ENCODE results near the gene LMNTD1.
A peak's percentile ranks its signal among the peaks of the same experiment; 100 is the strongest.

The LMNTD1 gene

GRCh38 chr12:25518512-25518911 lies 34.6 kb downstream of the LMNTD1 start:
- peak; percentile 86 for ATAC-seq
- no peak for TF ChIP-seq SNAI2 (CRISPR knock-in tag; IDR thresholded peaks at IDR 0.05)
- no peak for TF ChIP-seq BACH2 (CRISPR knock-in tag; IDR thresholded peaks at IDR 0.05; ENCODE audit: borderline replicate concordance)
- no peak for TF ChIP-seq POU6F1 (CRISPR knock-in tag; IDR thresholded peaks at IDR 0.05; ENCODE audit: borderline replicate concordance, low read depth)
- TF ChIP-seq TSHZ2 (CRISPR knock-in tag; IDR thresholded peaks at IDR 0.05), result no peak
- TF ChIP-seq CSRNP3 (CRISPR knock-in tag; IDR thresholded peaks at IDR 0.05), result no peak
- no peak for TF ChIP-seq ZFP3 (CRISPR knock-in tag; IDR thresholded peaks at IDR 0.05)
- TF ChIP-seq ISL1 (CRISPR knock-in tag; IDR thresholded peaks at IDR 0.05), result no peak
- TF ChIP-seq ESRRG (CRISPR knock-in tag; IDR thresholded peaks at IDR 0.05), result no peak

GRCh38 chr12:25504744-25505143 lies 48.3 kb downstream of the LMNTD1 start:
- TF ChIP-seq GLIS3 (CRISPR knock-in tag; IDR thresholded peaks at IDR 0.05) (no peak), CREB5 (CRISPR knock-in tag; IDR thresholded peaks at IDR 0.05; ENCODE audit: low read depth) (no peak), ZC3H10 (CRISPR knock-in tag; IDR thresholded peaks at IDR 0.05) (no peak), CSDC2 (CRISPR knock-in tag; IDR thresholded peaks at IDR 0.05) (no peak), PPARA (CRISPR knock-in tag; IDR thresholded peaks at IDR 0.05; ENCODE audit: borderline replicate concordance) (no peak), PATZ1 (CRISPR knock-in tag; IDR thresholded peaks at IDR 0.05; ENCODE audit: borderline replicate concordance) (no peak), OSR1 (CRISPR knock-in tag; IDR thresholded peaks at IDR 0.05) (no peak), ZFP3 (CRISPR knock-in tag; IDR thresholded peaks at IDR 0.05) (no peak), TSHZ2 (CRISPR knock-in tag; IDR thresholded peaks at IDR 0.05) (no peak), ZNF565 (CRISPR knock-in tag; conservative IDR thresholded peaks at IDR 0.05; ENCODE audit: low read depth) (no peak), ARNTL (CRISPR knock-in tag; IDR thresholded peaks at IDR 0.05; ENCODE audit: borderline replicate concordance, low read depth) (no peak), ESRRG (CRISPR knock-in tag; IDR thresholded peaks at IDR 0.05) (no peak), ZFP30 (CRISPR knock-in tag; IDR thresholded peaks at IDR 0.05) (no peak)
- ATAC-seq, result peak; percentile 38; the same call in 1 of the 3 replicates

- ATAC-seq, result no peak
- TF ChIP-seq ZFP3 (CRISPR knock-in tag; IDR thresholded peaks at IDR 0.05) (no peak), ZNF70 (CRISPR knock-in tag; IDR thresholded peaks at IDR 0.05) (no peak), ZFP30 (CRISPR knock-in tag; IDR thresholded peaks at IDR 0.05) (no peak), TCF4 (CRISPR knock-in tag; IDR thresholded peaks at IDR 0.05; ENCODE audit: borderline replicate concordance) (no peak), PATZ1 (CRISPR knock-in tag; IDR thresholded peaks at IDR 0.05; ENCODE audit: borderline replicate concordance) (no peak), OSR1 (CRISPR knock-in tag; IDR thresholded peaks at IDR 0.05) (no peak), SNAI2 (CRISPR knock-in tag; IDR thresholded peaks at IDR 0.05) (no peak), ZNF8 (CRISPR knock-in tag; IDR thresholded peaks at IDR 0.05) (no peak), RARB (CRISPR knock-in tag; IDR thresholded peaks at IDR 0.05) (no peak), TOX (CRISPR knock-in tag; IDR thresholded peaks at IDR 0.05; ENCODE audit: borderline replicate concordance) (no peak), CREB5 (CRISPR knock-in tag; IDR thresholded peaks at IDR 0.05; ENCODE audit: low read depth) (no peak), GLIS3 (CRISPR knock-in tag; IDR thresholded peaks at IDR 0.05) (no peak), BACH2 (CRISPR knock-in tag; IDR thresholded peaks at IDR 0.05; ENCODE audit: borderline replicate concordance) (no peak)
Measured at GRCh38 chr12:25503666-25504065, 49.4 kb downstream of the LMNTD1 start.
